Stimulated activated naive CD8-positive, alpha-beta T cell treated with anti-CD3 and anti-CD28 coated beads, Interleukin-15, Interleukin-2, amounts not matched to agents 100 U/mL and 50 U/mL, for 24 hours (primary cell): Measurements from ENCODE around the gene FAM120B.
"Not testable (repeated sequence)": the region's sequence is repeated elsewhere in the genome, so short reads cannot be mapped to it uniquely, and the experiment has no call there.

Source experiments
- ATAC-seq: fragments of 150-1000 bp; cut with Tn5 transposase; one replicate; pipeline ENCODE4 v1.10.0; 2021
- DNase-seq: peaks from one replicate; pipeline ENCODE4 v3.0.0; 2021

Gene FAM120B

GRCh38 chr6:170383466-170384035 lies 77.0 kb downstream of the FAM120B start:
- no peak for ATAC-seq
- DNase-seq: no peak

- no peak for ATAC-seq
- no peak for DNase-seq
These were observed 78.9 kb downstream of the FAM120B start for GRCh38 chr6:170385506-170385905.

GRCh38 chr6:170388113-170388512 lies 81.6 kb downstream of the FAM120B start:
- no peak for DNase-seq
- no peak for ATAC-seq

GRCh38 chr6:170393033-170393432 lies 86.5 kb downstream of the FAM120B start:
- ATAC-seq: no peak
- no peak for DNase-seq

- DNase-seq (peak; percentile 66), ATAC-seq (peak; percentile 93)
These were observed 87.3 kb downstream of the FAM120B start for GRCh38 chr6:170393807-170394399.

- DNase-seq: no peak
- ATAC-seq: no peak
These were observed 88.4 kb downstream of the FAM120B start for GRCh38 chr6:170394980-170395379.

- ATAC-seq, DNase-seq: not testable (repeated sequence)
These were observed 92.3 kb downstream of the FAM120B start for GRCh38 chr6:170398743-170399369.

- not testable (repeated sequence) for DNase-seq, ATAC-seq
These were observed 93.5 kb downstream of the FAM120B start for GRCh38 chr6:170399955-170400558.

- ATAC-seq: no peak
- no peak for DNase-seq
These were observed 95.9 kb downstream of the FAM120B start for GRCh38 chr6:170402318-170403040.

GRCh38 chr6:170403451-170403850 lies 96.9 kb downstream of the FAM120B start:
- no peak for DNase-seq
- ATAC-seq: no peak

GRCh38 chr6:170404036-170404435 lies 97.5 kb downstream of the FAM120B start:
- no peak for ATAC-seq
- no peak for DNase-seq

- no peak for DNase-seq
- no peak for ATAC-seq
These were observed 98.1 kb downstream of the FAM120B start for GRCh38 chr6:170404697-170405096.

- ATAC-seq: no peak
- DNase-seq: no peak
These were observed 98.9 kb downstream of the FAM120B start for GRCh38 chr6:170405311-170405975.

- ATAC-seq (no peak), DNase-seq (no peak)
These were observed 100.6 kb downstream of the FAM120B start for GRCh38 chr6:170407200-170407599.

- ATAC-seq: no peak
- no peak for DNase-seq
These were observed 101.4 kb downstream of the FAM120B start for GRCh38 chr6:170407932-170408331.

- not testable (repeated sequence) for ATAC-seq, DNase-seq
These were observed 103.2 kb downstream of the FAM120B start for GRCh38 chr6:170409746-170410145.

- no peak for ATAC-seq
These were observed 103.7 kb downstream of the FAM120B start for GRCh38 chr6:170410241-170410640.

GRCh38 chr6:170415318-170415717 lies 108.8 kb downstream of the FAM120B start:
- ATAC-seq (no peak), DNase-seq (no peak)

More at GRCh38 chr6:170410241-170410640, 103.7 kb downstream of the FAM120B start:
- DNase-seq: no peak

- no peak for DNase-seq
- ATAC-seq: no peak
These were observed 109.7 kb downstream of the FAM120B start for GRCh38 chr6:170416303-170416702.

- ATAC-seq: no peak
- no peak for DNase-seq
These were observed 110.5 kb downstream of the FAM120B start for GRCh38 chr6:170416959-170417606.

GRCh38 chr6:170417881-170418280 lies 111.3 kb downstream of the FAM120B start:
- DNase-seq: no peak
- ATAC-seq: no peak
